ENCODE results near the gene GH1. TPM values are rescaled to one million over a fixed set of nuclear protein-coding genes. Genes with fewer than 3 reads are reported as not detected.

GH1 gene
- total RNA-seq, 1 donor from 2014 or later: not detected

DNA sequence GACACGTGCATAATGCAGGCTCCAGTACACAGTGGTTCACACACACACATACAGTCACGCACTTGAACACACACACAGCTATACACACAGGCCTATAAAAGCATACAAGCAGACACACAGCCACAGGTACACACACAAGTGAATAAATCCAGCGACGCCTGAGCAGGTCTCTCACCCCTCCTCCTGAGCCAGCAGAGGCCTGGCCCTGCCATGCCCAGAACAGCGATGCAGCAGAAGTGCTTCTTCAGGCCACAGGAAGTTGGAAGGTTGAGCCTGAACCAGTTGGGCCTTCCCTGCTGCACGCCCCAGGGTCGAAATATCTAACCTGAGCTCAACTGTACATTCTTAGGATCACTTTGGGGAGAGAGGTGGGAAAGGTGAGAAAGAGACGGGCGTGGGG, 20.8 kb upstream of the GH1 start:
- DNase-seq (ENCODE audit: low spot score, unreplicated experiment): no peak
- H3K9me3 Mint-ChIP-seq (ENCODE audit: low read depth): no peaks in the 10 kb centered on the region
- H3K36me3 Mint-ChIP-seq (ENCODE audit: insufficient read depth): no peaks in the 10 kb centered on the region
- peaks cover 6% of the 10 kb centered on the region for H3K27me3 Mint-ChIP-seq
- no peak overlapping the region for H3K4me3 Mint-ChIP-seq (ENCODE audit: low read depth)
- H3K4me1 Mint-ChIP-seq (ENCODE audit: low read depth): no peaks in the 10 kb centered on the region
- TF ChIP-seq, protein P1, sequence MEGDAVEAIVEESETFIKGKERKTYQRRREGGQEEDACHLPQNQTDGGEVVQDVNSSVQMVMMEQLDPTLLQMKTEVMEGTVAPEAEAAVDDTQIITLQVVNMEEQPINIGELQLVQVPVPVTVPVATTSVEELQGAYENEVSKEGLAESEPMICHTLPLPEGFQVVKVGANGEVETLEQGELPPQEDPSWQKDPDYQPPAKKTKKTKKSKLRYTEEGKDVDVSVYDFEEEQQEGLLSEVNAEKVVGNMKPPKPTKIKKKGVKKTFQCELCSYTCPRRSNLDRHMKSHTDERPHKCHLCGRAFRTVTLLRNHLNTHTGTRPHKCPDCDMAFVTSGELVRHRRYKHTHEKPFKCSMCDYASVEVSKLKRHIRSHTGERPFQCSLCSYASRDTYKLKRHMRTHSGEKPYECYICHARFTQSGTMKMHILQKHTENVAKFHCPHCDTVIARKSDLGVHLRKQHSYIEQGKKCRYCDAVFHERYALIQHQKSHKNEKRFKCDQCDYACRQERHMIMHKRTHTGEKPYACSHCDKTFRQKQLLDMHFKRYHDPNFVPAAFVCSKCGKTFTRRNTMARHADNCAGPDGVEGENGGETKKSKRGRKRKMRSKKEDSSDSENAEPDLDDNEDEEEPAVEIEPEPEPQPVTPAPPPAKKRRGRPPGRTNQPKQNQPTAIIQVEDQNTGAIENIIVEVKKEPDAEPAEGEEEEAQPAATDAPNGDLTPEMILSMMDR (IDR thresholded peaks at IDR 0.05; ENCODE audit: unreplicated experiment): no peak
- H3K27ac Mint-ChIP-seq: no peak overlapping the region

DNA sequence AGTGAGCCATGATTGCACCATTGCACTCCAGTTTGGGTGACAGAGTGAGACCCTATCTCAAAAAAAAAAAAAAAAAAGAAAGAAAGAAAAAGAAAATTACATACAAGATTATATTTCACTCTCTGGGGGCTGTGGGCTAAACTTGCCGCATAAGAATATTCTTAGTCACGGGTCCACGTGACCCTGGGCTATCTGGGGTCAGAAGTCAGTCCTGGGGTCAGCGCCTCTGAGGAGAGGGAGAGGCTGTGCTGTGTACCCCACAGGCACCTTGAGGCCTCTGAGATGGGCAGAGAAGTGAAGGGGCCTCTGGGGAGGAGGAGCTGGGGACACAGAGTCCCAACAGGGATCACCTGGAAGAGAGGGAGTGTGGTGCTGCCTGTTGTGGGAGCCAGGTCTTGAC, 19.3 kb upstream of the GH1 start:
- H3K9me3 Mint-ChIP-seq (ENCODE audit: low read depth): no peaks in the 10 kb centered on the region
- H3K36me3 Mint-ChIP-seq (ENCODE audit: insufficient read depth): no peaks in the 10 kb centered on the region
- no peaks in the 10 kb centered on the region for H3K4me1 Mint-ChIP-seq (ENCODE audit: low read depth)
- TF ChIP-seq, protein P1 (IDR thresholded peaks at IDR 0.05; ENCODE audit: unreplicated experiment): no peak
- DNase-seq (ENCODE audit: low spot score, unreplicated experiment): no peak
- H3K4me3 Mint-ChIP-seq (ENCODE audit: low read depth): no peak overlapping the region
- H3K27ac Mint-ChIP-seq: no peak overlapping the region
- peaks cover 6% of the 10 kb centered on the region for H3K27me3 Mint-ChIP-seq

DNA sequence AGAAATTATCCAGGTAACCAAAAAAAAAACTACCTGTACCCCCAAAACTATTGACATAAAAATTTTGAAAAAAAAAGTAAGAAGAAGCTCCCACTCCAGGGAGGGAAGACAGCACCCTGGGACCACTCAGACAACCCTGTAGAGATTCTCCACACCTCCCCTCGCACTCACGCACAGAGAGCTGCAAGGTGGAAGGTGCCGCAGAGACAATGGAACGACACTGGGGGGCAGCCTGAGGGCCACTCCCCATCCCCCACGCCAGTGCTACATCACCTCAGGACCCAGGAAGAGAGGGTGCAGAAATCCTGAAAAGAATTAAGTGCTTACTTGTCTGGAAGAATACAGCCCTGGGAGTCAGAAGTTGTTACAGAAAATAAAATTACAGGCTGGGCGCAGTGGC, 18.7 kb upstream of the GH1 start:
- no peak overlapping the region for H3K27ac Mint-ChIP-seq
- DNase-seq (ENCODE audit: low spot score, unreplicated experiment): no peak
- no peak overlapping the region for H3K4me3 Mint-ChIP-seq (ENCODE audit: low read depth)
- H3K4me1 Mint-ChIP-seq (ENCODE audit: low read depth): no peaks in the 10 kb centered on the region
- no peaks in the 10 kb centered on the region for H3K36me3 Mint-ChIP-seq (ENCODE audit: insufficient read depth)
- peaks cover 6% of the 10 kb centered on the region for H3K27me3 Mint-ChIP-seq
- TF ChIP-seq, protein P1 (IDR thresholded peaks at IDR 0.05; ENCODE audit: unreplicated experiment): no peak
- H3K9me3 Mint-ChIP-seq (ENCODE audit: low read depth): no peaks in the 10 kb centered on the region

DNA sequence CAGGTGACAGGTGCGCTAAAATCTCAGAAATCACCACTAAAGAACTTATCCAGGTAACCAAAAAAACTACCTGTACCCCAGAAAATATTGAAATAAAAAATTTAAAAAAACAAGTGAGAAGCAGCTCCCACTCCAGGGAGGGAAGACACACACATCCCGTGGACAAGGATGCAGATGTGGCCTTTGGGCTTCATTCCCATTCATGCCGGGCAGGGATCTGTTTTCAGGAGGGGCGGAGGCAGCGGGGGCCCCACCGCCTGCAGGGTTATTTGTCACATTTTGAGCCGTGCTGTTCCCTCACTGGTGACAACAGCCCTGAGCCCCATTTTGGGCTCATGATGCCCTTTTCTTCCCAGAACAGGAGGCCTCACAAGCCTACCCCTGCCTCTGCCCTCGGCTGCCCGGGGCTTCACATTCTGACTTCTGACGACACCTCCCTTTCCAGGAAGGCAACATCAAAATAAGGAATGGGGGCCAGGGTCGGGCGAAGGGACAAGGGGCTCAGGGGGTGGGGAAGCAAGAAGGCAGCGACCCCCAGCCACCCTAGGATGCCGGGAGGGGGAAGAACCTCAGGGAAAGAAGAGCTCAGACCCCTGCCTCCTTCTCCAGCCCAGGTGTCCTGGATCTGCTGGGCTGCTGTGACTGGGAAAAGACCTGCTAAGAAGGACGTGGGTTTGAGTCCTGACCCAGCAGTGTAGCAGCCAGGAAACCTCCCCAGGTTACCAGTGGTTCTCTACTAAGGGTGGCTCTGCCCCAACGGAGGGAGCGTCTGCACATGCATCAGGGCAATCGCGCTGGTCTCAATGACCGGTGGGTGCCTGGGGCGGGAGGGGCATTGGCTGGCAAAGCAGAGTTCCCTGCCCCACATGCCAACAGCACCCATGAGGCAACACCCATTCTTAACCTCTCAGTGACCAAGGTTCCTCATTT, 15.8 kb upstream of the GH1 start:
- DNase-seq (ENCODE audit: low spot score, unreplicated experiment): no peak

DNA sequence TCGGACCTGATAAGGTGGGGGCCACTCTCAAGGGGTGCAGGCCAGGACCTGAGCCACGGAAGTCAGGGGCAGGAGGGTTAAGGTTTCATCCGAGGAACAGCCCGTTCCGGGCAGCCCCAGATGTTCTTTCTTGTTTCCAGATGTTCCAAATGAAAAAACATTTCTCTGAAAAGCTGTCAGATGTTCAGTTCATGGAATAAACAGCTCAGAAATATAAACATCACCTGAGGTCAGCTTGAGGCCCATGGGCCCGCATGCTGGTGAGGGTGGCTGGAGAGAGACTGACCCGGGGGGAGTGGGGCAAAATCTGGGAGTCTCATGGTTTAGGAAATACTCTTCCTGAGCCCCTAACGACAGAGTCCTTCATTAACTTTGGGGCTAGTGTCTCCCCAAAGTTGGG, 15.0 kb upstream of the GH1 start:
- DNase-seq (ENCODE audit: low spot score, unreplicated experiment): no peak
- Mint-ChIP-seq H3K4me3 (ENCODE audit: low read depth) (no peak overlapping the region), H3K9me3 (ENCODE audit: low read depth) (no peaks in the 10 kb centered on the region), H3K27me3 (peaks cover 6% of the 10 kb centered on the region), H3K27ac (no peak overlapping the region), H3K4me1 (ENCODE audit: low read depth) (no peaks in the 10 kb centered on the region), H3K36me3 (ENCODE audit: insufficient read depth) (no peaks in the 10 kb centered on the region)
- TF ChIP-seq, protein P1 (IDR thresholded peaks at IDR 0.05; ENCODE audit: unreplicated experiment): no peak

More for the DNA sequence above, 15.8 kb upstream of the GH1 start:
- no peaks in the 10 kb centered on the region for H3K9me3 Mint-ChIP-seq (ENCODE audit: low read depth)
- no peak overlapping the region for H3K4me3 Mint-ChIP-seq (ENCODE audit: low read depth)
- H3K4me1 Mint-ChIP-seq (ENCODE audit: low read depth): no peaks in the 10 kb centered on the region
- no peaks in the 10 kb centered on the region for H3K36me3 Mint-ChIP-seq (ENCODE audit: insufficient read depth)
- TF ChIP-seq, protein P1 (IDR thresholded peaks at IDR 0.05; ENCODE audit: unreplicated experiment): no peak
- H3K27ac Mint-ChIP-seq: no peak overlapping the region
- H3K27me3 Mint-ChIP-seq: peaks cover 6% of the 10 kb centered on the region
